HG03159 (cell line): ENCODE data around the gene CRYZL1.

Experiments
- ATAC-seq: cut with Tn5 transposase; IDR thresholded peaks from one replicate; pipeline ENCODE4 v1.9.1; 2021; ENCODE audit warnings: mild to moderate bottlenecking, moderate library complexity; ENCODE audit not compliant: unreplicated experiment

Gene CRYZL1

GRCh38 chr21:33567914-33568313 is 73.6 kb downstream of the CRYZL1 start:
- no peak for ATAC-seq

GRCh38 chr21:33566514-33566913 is 75.0 kb downstream of the CRYZL1 start:
- no peak for ATAC-seq

GRCh38 chr21:33562389-33562788 is 79.2 kb downstream of the CRYZL1 start:
- ATAC-seq, result no peak

GRCh38 chr21:33561373-33561772 is 80.2 kb downstream of the CRYZL1 start:
- no peak for ATAC-seq

GRCh38 chr21:33560965-33561364 is 80.6 kb downstream of the CRYZL1 start:
- no peak for ATAC-seq

GRCh38 chr21:33559813-33560212 is 81.7 kb downstream of the CRYZL1 start:
- no peak for ATAC-seq

- no peak for ATAC-seq
These were observed 82.6 kb downstream of the CRYZL1 start for GRCh38 chr21:33558777-33559421.

- no peak for ATAC-seq
These were observed 84.1 kb downstream of the CRYZL1 start for GRCh38 chr21:33557447-33557846.

GRCh38 chr21:33554982-33555344 is 86.6 kb downstream of the CRYZL1 start:
- ATAC-seq, result no peak

GRCh38 chr21:33554236-33554981 is 87.1 kb downstream of the CRYZL1 start:
- no peak for ATAC-seq

- ATAC-seq, result no peak
These were observed 88.4 kb downstream of the CRYZL1 start for GRCh38 chr21:33552999-33553598.

GRCh38 chr21:33552093-33552998 is 89.2 kb downstream of the CRYZL1 start:
- no peak for ATAC-seq

- ATAC-seq, result no peak
These were observed 89.9 kb downstream of the CRYZL1 start for GRCh38 chr21:33551664-33552063.

GRCh38 chr21:33550772-33551660 is 90.5 kb downstream of the CRYZL1 start:
- no peak for ATAC-seq

- no peak for ATAC-seq
These were observed 91.4 kb downstream of the CRYZL1 start for GRCh38 chr21:33549848-33550771.

- ATAC-seq, result no peak
These were observed 95.5 kb downstream of the CRYZL1 start for GRCh38 chr21:33546086-33546485.

- no peak for ATAC-seq
These were observed 96.9 kb downstream of the CRYZL1 start for GRCh38 chr21:33544451-33545195.

- peak; percentile 14 for ATAC-seq
These were observed 97.9 kb downstream of the CRYZL1 start for GRCh38 chr21:33543505-33544129.
